ENCODE results near the gene ANKRD13A. TPM values are rescaled to one million over a fixed set of nuclear protein-coding genes. Genes with fewer than 3 reads are reported as not detected.
"Not testable (repeated sequence)": the region's sequence is repeated elsewhere in the genome, so short reads cannot be mapped to it uniquely, and the experiment has no call there.

Gene ANKRD13A
- total RNA-seq, 1 donor from 2014 or later, result 20.0 TPM

DNA sequence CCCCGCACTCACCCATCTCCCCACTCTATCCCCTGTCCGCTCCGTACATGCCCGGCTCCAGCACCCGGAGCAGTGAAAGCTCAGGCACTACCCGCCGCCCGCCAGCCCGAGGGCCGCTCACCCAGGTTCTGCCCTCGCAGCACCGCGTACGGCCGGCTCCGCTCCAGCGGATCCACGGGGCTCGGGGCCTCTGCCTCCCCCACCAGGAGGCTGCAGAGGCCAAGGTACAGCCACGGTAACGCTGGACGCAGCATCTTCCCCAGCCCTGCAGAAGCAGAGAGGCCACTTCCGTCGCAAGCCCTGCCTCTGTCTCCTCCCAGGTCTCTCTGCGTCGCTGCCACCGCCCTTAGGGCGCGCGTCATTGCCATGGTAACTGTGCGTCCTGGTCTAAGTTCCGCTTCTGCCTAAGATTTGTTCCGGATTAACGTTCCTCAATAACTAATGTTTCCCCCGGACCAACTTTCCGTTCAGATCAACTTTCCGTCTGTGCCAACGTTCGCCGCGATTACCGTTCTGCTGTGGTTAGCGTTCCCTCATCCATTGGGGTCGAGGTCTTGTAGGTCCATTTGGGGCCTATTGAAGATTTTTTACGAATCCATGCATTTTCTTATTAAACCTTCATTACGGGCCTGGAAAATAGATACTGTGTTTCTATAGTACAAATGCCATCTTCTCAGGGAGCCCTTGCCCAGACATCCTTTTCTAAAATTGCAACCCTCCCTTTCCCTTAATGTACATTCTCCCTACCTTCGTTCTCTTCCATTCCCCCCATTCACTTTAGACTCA is 49.2 kb downstream of the ANKRD13A start, which contains the start of gene C12orf76:
TSS of gene C12orf76 (minus strand) at position 281 of the 786 bp plus-strand sequence. CDS start at position 254, 27 bp downstream.
- H3K27ac ChIP-seq (replicated peaks), result peak within 1 kb of the TSS; percentile 83
- peaks cover 30% of the 10 kb centered on the region for H3K4me1 ChIP-seq
- DNase-seq, result peak; percentile 93
- intact Hi-C loops (cut with micrococcal nuclease), result no loop called here
- H3K9me3 ChIP-seq (replicated peaks), result no peaks in the 10 kb centered on the region
- peak within 1 kb of the TSS; percentile 84 for H3K4me3 ChIP-seq
- H3K36me3 ChIP-seq, result peaks cover 6% of the 10 kb centered on the region
- TF ChIP-seq, protein P1, sequence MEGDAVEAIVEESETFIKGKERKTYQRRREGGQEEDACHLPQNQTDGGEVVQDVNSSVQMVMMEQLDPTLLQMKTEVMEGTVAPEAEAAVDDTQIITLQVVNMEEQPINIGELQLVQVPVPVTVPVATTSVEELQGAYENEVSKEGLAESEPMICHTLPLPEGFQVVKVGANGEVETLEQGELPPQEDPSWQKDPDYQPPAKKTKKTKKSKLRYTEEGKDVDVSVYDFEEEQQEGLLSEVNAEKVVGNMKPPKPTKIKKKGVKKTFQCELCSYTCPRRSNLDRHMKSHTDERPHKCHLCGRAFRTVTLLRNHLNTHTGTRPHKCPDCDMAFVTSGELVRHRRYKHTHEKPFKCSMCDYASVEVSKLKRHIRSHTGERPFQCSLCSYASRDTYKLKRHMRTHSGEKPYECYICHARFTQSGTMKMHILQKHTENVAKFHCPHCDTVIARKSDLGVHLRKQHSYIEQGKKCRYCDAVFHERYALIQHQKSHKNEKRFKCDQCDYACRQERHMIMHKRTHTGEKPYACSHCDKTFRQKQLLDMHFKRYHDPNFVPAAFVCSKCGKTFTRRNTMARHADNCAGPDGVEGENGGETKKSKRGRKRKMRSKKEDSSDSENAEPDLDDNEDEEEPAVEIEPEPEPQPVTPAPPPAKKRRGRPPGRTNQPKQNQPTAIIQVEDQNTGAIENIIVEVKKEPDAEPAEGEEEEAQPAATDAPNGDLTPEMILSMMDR (IDR thresholded peaks at IDR 0.05; ENCODE audit: borderline replicate concordance), result no peak
- no peaks in the 10 kb centered on the region for H3K27me3 ChIP-seq (ENCODE audit: low read depth)

GRCh38 chr12:110049034-110049433 is 49.8 kb downstream of the ANKRD13A start:
- H3K9me3 ChIP-seq (replicated peaks); intact Hi-C loops (cut with micrococcal nuclease); H3K27me3 ChIP-seq (ENCODE audit: low read depth); DNase-seq; H3K36me3 ChIP-seq: not testable (repeated sequence)
- H3K4me3 ChIP-seq, result peak overlapping the region; percentile 84
- H3K4me1 ChIP-seq, result peaks cover 27% of the 10 kb centered on the region
- peak overlapping the region; percentile 83 for H3K27ac ChIP-seq (replicated peaks)

- H3K27ac ChIP-seq (replicated peaks); H3K27me3 ChIP-seq (ENCODE audit: low read depth); H3K36me3 ChIP-seq; intact Hi-C loops (cut with micrococcal nuclease); H3K9me3 ChIP-seq (replicated peaks); H3K4me3 ChIP-seq; DNase-seq: not testable (repeated sequence)
- peaks cover 27% of the 10 kb centered on the region for H3K4me1 ChIP-seq
Observed at GRCh38 chr12:110049666-110050065, 50.4 kb downstream of the ANKRD13A start.

DNA sequence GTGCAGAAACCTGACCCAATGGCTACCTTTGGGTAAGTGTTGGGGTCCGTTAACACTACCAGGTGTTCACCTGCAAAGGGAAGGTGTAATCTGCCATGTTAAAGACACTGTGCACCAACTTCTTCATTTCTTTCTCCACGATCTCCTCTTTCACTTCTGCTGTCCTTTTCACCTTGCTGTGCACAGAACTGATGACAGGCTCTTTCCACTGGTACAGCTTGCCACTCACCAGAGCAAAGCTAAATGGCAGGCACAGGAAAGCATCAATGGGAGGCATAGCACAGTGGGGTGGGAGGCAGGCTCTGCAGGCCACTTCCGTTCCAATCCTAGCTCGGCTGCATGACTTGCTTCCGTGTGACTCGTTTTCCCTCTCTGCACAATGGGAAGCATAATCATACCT is 51.7 kb downstream of the ANKRD13A start:
- TF ChIP-seq, protein P1 (IDR thresholded peaks at IDR 0.05; ENCODE audit: borderline replicate concordance), result no peak
- H3K4me1 ChIP-seq, result peaks cover 27% of the 10 kb centered on the region

DNA sequence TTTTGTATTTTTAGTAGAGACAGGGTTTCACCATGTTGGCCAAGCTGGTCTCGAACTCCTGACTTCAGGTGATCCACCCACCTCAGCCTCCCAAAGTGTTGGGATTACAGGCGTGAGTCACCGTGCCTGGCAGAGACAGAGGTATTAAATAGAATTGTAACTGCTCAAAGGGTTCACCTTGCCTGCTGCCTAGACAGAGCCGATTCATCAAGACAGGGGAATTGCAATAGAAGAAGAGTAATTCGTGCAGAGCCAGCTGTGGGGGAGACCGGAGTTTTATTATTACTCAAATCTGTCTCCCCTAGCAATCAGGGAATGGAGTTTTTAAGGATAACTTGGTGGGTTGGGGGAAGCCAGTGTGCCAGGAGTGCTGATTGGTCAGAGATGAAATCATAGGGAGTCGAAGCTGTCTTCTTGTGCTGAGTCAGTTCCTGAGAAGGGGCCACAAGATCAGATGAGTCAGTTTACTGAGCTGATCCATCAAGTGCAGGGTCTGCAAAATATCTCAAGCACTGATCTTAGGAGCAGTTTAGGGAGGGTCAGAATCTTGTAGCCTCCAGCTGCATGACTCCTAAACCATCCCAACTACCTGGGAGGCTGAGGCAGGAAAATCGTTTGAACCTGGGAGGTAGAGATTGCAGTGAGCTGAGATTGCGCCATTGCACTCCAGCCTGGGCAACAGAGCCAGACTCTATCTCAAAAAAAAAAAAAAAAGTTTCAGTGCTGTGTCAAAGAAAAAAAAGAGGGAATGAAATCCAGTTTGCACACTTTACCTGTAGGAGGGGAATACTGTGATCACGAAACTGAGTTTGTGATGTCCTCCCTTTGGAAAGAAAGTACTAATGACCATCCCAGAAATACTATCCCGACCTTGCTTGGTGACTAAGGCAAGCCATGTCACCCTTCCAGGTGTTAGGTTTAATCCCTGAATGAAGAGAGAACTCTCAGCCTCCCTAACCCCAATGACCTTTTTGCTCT is 56.4 kb downstream of the ANKRD13A start:
- intact Hi-C loops (cut with micrococcal nuclease); H3K9me3 ChIP-seq (replicated peaks); H3K27ac ChIP-seq (replicated peaks); H3K27me3 ChIP-seq (ENCODE audit: low read depth); H3K4me1 ChIP-seq; H3K36me3 ChIP-seq; H3K4me3 ChIP-seq; DNase-seq: not testable (repeated sequence)

More for the DNA sequence above, 51.7 kb downstream of the ANKRD13A start:
- H3K27me3 ChIP-seq (ENCODE audit: low read depth), result no peaks in the 10 kb centered on the region
- H3K9me3 ChIP-seq (replicated peaks), result no peaks in the 10 kb centered on the region
- no peaks in the 10 kb centered on the region for H3K36me3 ChIP-seq
- H3K4me3 ChIP-seq, result no peak overlapping the region
- H3K27ac ChIP-seq (replicated peaks), result no peak overlapping the region
- intact Hi-C loops (cut with micrococcal nuclease), result no loop called here
- DNase-seq, result no peak

DNA sequence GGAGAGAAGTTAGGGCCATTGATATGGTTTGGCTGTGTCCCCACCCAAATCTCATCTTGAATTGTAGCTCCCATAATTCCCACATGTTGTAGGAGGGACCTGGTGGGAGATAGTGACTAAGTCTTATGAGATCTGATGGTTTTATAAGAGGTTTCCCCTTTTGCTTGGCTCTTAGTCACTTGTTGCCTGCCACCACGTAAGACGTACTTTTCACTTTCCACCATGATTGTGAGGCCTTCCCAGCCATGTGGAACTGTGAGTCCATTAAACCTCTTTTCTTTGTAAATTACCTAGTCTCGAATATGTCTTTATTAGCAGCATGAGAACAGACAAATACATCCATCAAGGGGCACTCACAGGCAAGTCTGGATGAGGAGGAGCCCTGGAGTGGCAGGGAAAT is 57.4 kb downstream of the ANKRD13A start:
- H3K36me3 ChIP-seq; H3K4me3 ChIP-seq; H3K27me3 ChIP-seq (ENCODE audit: low read depth); H3K27ac ChIP-seq (replicated peaks); DNase-seq; H3K9me3 ChIP-seq (replicated peaks); intact Hi-C loops (cut with micrococcal nuclease); H3K4me1 ChIP-seq: not testable (repeated sequence)

- Histone ChIP-seq H3K36me3 (no peaks in the 10 kb centered on the region), H3K4me1 (no peaks in the 10 kb centered on the region), H3K9me3 (replicated peaks) (no peaks in the 10 kb centered on the region), H3K27ac (replicated peaks) (no peak overlapping the region), H3K4me3 (no peak overlapping the region), H3K27me3 (ENCODE audit: low read depth) (no peaks in the 10 kb centered on the region)
- TF ChIP-seq, protein P1 (IDR thresholded peaks at IDR 0.05; ENCODE audit: borderline replicate concordance), result no peak
- intact Hi-C loops (cut with micrococcal nuclease), result no loop called here
- DNase-seq, result no peak
Observed at GRCh38 chr12:110058875-110059615, 59.8 kb downstream of the ANKRD13A start.

Measured in left ventricle myocardium inferior (tissue), 1 donor.